ENCODE measurements around the gene EIF4G1. TPM values are rescaled to one million over a fixed set of nuclear protein-coding genes. Genes with fewer than 3 reads are reported as not detected.

EIF4G1 gene
- total and polyA plus RNA-seq, 7 donors = 395 to 787 (median 628) TPM

DNA sequence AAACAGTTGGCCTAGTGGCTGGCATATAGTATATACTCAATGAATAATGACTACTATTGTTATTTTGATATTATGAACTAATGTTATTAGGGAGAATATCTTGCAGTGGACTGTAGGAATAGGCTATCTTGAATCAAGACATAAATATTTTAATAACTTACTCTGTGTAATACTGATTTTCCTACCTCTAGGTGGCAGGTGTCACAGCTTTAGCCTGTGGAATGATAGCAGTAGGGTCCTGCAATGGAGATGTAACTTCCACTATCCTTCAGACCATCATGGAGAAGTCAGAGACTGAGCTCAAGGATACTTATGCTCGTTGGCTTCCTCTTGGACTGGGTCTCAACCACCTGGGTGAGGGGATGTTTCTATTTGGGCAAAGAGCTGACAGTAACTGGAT, 8.8 kb upstream of the EIF4G1 start:
- Histone ChIP-seq H3K4me3 (no peak overlapping the region), H3K27me3 (ENCODE audit: insufficient read depth in 3 of 3, low read length in 2 of 3) (no peaks in the 10 kb centered on the region), H3K9me3 (no peaks in the 10 kb centered on the region), H3K36me3 (ENCODE audit: insufficient read depth in 1 of 2, low read depth in 1 of 2) (peaks cover 36 to 94% of the 10 kb centered on the region in 2 donors), H3K4me1 (peaks cover 12% of the 10 kb centered on the region), H3K27ac (no peak overlapping the region)
- no peak for DNase-seq
- ATAC-seq = peak; percentile 13 to 59 (median 36)
- WGBS, 3 donors = 21 to 73% (median 31%) methylated on average over 1 of the region's 1 CpG
- intact Hi-C loops (cut with DNase I) = no loop called here
- TF ChIP-seq CTCF (IDR thresholded peaks at IDR 0.05) = peak; percentile 37

DNA sequence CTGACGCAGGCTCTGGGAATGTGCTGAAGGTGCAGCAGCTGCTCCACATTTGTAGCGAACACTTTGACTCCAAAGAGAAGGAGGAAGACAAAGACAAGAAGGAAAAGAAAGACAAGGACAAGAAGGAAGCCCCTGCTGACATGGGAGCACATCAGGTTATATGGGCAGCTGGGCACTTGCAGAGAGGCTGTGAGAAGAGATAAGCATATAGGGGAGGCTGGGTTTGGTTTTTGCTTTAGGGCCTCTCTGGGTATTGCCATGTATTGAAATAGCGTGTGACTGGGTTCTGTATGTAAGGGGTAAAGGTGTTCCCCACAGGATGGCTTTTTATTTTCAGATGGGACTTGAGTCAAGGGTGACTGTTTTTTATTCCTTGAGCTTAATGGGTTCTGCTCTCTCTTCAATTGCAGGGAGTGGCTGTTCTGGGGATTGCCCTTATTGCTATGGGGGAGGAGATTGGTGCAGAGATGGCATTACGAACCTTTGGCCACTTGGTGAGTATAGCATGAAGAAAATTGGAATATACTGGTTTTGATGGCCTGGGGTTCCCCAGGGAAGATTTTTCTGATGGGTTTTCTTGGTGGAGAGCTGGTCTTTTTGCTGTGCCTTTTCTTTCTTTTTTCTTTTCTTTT, 7.9 kb upstream of the EIF4G1 start:
- intact Hi-C loops (cut with DNase I) = no loop called here
- no peak for DNase-seq
- Histone ChIP-seq H3K27ac (no peak overlapping the region), H3K4me3 (no peak overlapping the region), H3K4me1 (peaks cover 4% of the 10 kb centered on the region), H3K27me3 (ENCODE audit: insufficient read depth in 3 of 3, low read length in 2 of 3) (no peaks in the 10 kb centered on the region), H3K36me3 (ENCODE audit: insufficient read depth in 1 of 2, low read depth in 1 of 2) (peaks cover 32 to 85% of the 10 kb centered on the region in 2 donors), H3K9me3 (no peaks in the 10 kb centered on the region)
- no peak for ATAC-seq
- no peak for TF ChIP-seq CTCF (IDR thresholded peaks at IDR 0.05)
- WGBS, 3 donors = 91 to 92% (median 92%) methylated on average over 4 of the region's 4 CpGs

GRCh38 chr3:184307915-184308314, 6.5 kb upstream of the EIF4G1 start:
- no peak for ATAC-seq
- no peak for TF ChIP-seq CTCF (IDR thresholded peaks at IDR 0.05)
- Histone ChIP-seq H3K27ac (no peak overlapping the region), H3K27me3 (ENCODE audit: insufficient read depth in 3 of 3, low read length in 2 of 3) (no peaks in the 10 kb centered on the region), H3K9me3 (no peaks in the 10 kb centered on the region), H3K4me1 (no peaks in the 10 kb centered on the region), H3K4me3 (no peak overlapping the region), H3K36me3 (ENCODE audit: insufficient read depth in 1 of 2, low read depth in 1 of 2) (peaks cover 25 to 70% of the 10 kb centered on the region in 2 donors)
- intact Hi-C loops (cut with DNase I) = no loop called here
- WGBS, 3 donors = 91 to 95% (median 94%) methylated on average over 9 of the region's 9 CpGs
- no peak for DNase-seq

GRCh38 chr3:184308744-184309143, 5.7 kb upstream of the EIF4G1 start:
- WGBS, 3 donors = 67 to 76% (median 75%) methylated on average over 7 of the region's 7 CpGs
- intact Hi-C loops (cut with DNase I) = no loop called here

More at GRCh38 chr3:184308744-184309143, 5.7 kb upstream of the EIF4G1 start:
- Histone ChIP-seq H3K27ac (no peak overlapping the region), H3K4me3 (no peak overlapping the region), H3K9me3 (no peaks in the 10 kb centered on the region), H3K36me3 (ENCODE audit: insufficient read depth in 1 of 2, low read depth in 1 of 2) (peaks cover 20 to 62% of the 10 kb centered on the region in 2 donors), H3K27me3 (ENCODE audit: insufficient read depth in 3 of 3, low read length in 2 of 3) (no peaks in the 10 kb centered on the region), H3K4me1 (no peaks in the 10 kb centered on the region)
- DNase-seq = no peak
- ATAC-seq = no peak
- no peak for TF ChIP-seq CTCF (IDR thresholded peaks at IDR 0.05)
